Measurements from ENCODE around the gene COL27A1.

- TF ChIP-seq POLR2A (IDR thresholded peaks at IDR 0.05) (no peak), CTCF (IDR thresholded peaks at IDR 0.05) (no peak), POLR2AphosphoS5 (IDR thresholded peaks at IDR 0.05) (no peak)
Observed at GRCh38 chr9:114237781-114238180, 82.4 kb downstream of the COL27A1 start.

All from prostate gland (tissue), 2 donors.